Chondrocyte (in vitro differentiated cells): ENCODE results near the gene C14orf93. TPM values are rescaled to one million over a fixed set of nuclear protein-coding genes. Genes with fewer than 3 reads are reported as not detected.
"Not testable (repeated sequence)": the region's sequence is repeated elsewhere in the genome, so short reads cannot be mapped to it uniquely, and the experiment has no call there.

Experiments
- DNase-seq: peaks from one replicate; pipeline ENCODE4 v3.0.0; 2021; ENCODE audit warnings: mixed read lengths, low spot score
- H3K27ac Mint-ChIP-seq: one replicate; pipeline ENCODE4 v1.8.0; 2021; ENCODE audit warnings: mild to moderate bottlenecking, moderate library complexity, mixed read lengths; ENCODE audit not compliant: unreplicated experiment
- H3K27me3 Mint-ChIP-seq: 2 replicates; pipeline ENCODE4 v1.8.0; 2021; ENCODE audit warnings: low read depth, mixed read lengths
- H3K36me3 Mint-ChIP-seq: 2 replicates; pipeline ENCODE4 v1.8.0; 2021; ENCODE audit warnings: low read depth, mixed read lengths
- H3K4me1 Mint-ChIP-seq: 2 replicates; pipeline ENCODE4 v1.8.0; 2021; ENCODE audit warnings: low read depth, mild to moderate bottlenecking, mixed read lengths
- H3K4me3 Mint-ChIP-seq: one replicate; pipeline ENCODE4 v1.8.0; 2021; ENCODE audit warnings: mild to moderate bottlenecking, moderate library complexity, mixed read lengths; ENCODE audit not compliant: unreplicated experiment
- H3K9me3 Mint-ChIP-seq: 2 replicates; pipeline ENCODE4 v1.8.0; 2021; ENCODE audit warnings: low read depth, mixed read lengths
- CTCF ChIP-seq: fragments of 200-600 bp; sonication (generic); IDR thresholded peaks from 2 replicates; pipeline ENCODE4 v1.5.0; 2021; ENCODE audit warnings: antibody characterized with exemption, mild to moderate bottlenecking, moderate library complexity
- total RNA-seq: library from RNA; stranded (reverse); gene quantifications from 3 replicates; pipeline ENCODE4 v1.2.1, GENCODE V29; 2021

Gene C14orf93
- total RNA-seq, 1 donor from 2014 or later: 6.0 TPM

DNA sequence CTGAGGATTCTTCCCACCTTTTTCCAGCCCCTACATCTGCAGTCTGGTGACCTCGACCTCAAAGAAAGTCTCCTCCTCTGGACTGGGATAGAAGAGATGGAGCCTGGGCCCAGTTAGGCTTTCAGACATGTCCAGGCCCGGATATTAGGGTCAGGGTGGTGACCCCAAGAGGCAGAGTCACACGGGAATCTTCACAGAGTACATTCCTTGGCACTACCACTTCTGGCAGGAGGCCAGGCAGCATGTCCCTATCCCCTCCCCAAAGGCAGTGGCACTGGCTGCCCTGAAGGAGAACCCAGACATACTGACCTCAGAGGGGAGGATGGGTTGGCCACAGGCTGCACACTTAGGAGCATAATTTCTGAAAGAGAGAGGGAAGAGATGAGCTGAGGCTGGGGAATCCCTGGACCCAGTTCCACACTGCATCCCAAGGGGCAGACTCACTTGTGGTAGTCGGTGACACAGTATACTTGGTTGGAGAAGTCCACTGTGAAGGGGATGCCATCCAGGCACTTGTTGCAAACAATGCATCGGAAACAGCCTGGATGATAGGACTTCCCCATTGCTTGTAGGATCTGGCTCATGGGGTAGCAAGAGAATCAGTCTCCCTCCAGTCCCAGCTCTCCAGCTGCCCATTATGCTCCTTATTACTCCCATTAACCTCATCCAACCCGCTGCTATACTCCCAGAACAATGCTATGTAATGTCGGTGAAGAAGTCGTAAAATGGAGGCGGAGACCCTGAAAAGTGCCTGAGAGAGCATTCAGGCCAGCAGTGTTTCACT, 35.2 kb downstream of the C14orf93 start:
- Mint-ChIP-seq H3K36me3 (peaks cover 34% of the 10 kb centered on the region), H3K27ac (peak overlapping the region; percentile 91), H3K4me1 (peaks cover 69% of the 10 kb centered on the region), H3K4me3 (peak overlapping the region; percentile 50), H3K9me3 (no peaks in the 10 kb centered on the region), H3K27me3 (no peaks in the 10 kb centered on the region)
- no peak for DNase-seq
- TF ChIP-seq CTCF: no peak

DNA sequence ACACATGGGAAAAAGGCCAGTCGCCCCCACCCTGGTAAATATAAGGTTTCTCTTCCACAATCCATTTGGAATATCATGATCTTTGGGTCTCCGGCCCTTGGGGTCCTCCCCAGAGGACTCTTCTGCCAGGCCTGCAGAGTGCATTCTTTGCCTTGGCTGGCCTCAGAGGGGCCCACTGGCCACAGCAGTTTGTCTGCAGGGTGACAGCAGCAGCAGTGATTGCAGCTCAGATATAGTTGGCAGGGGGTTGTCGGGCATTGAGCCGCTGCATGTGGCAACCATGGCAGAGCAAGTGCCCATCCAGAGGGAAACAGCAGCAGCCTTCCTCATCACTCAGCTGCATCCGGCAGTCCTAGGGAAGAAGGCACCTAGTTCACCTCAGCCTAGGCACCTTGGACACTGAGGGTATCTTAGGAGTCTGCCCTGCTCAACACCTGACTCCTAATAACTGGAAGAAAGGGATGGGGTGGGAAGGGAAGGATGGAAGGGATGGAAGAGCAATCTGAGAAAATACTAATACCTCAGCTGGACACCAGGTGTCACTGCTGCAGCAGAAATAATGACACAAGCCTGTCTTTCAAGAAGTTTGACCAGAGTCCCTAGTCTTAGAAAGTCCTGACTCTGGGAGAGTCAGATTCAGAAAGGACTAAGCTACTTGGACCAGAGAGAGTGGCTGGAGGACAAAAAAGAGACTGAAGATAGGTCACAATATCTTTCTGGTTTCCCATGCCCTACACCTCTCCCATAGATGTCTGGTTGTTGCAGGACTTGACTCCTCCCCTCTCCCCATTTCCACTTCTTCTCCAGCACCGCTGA, 36.5 kb downstream of the C14orf93 start:
- TF ChIP-seq CTCF: peak; percentile 86
- Mint-ChIP-seq H3K9me3 (no peaks in the 10 kb centered on the region), H3K27me3 (no peaks in the 10 kb centered on the region), H3K36me3 (peaks cover 38% of the 10 kb centered on the region), H3K4me3 (peak overlapping the region; percentile 33), H3K27ac (peak overlapping the region; percentile 91), H3K4me1 (peaks cover 56% of the 10 kb centered on the region)
- DNase-seq: no peak

- no peaks in the 10 kb centered on the region for H3K27me3 Mint-ChIP-seq
- peaks cover 46% of the 10 kb centered on the region for H3K4me1 Mint-ChIP-seq
- TF ChIP-seq CTCF: no peak
- H3K4me3 Mint-ChIP-seq: no peak overlapping the region
- DNase-seq: no peak
- no peaks in the 10 kb centered on the region for H3K9me3 Mint-ChIP-seq
- peak overlapping the region; percentile 59 for H3K27ac Mint-ChIP-seq
- H3K36me3 Mint-ChIP-seq: peaks cover 38% of the 10 kb centered on the region
Observed at GRCh38 chr14:22972313-22972930, 37.5 kb downstream of the C14orf93 start.

DNA sequence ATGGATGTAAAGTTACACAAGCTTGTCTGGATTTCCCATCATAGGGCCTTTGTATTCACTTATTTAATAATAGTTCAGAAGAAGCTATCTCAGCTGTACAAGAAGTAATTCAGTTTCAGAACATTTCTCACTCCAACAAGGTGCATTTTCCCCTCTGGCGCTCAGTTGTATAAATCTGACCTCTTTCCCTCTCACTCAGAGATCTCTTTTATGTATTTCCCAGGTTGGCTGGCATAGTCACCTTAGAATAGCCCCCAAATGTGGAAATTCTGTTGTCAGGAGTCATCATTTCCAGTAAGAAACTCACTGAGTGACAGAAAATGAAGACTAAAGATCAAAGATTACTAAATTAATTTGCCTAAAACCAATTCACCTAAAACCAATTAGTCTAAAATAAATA, 38.8 kb downstream of the C14orf93 start:
- peaks cover 33% of the 10 kb centered on the region for H3K4me1 Mint-ChIP-seq
- no peak for DNase-seq
- H3K4me3 Mint-ChIP-seq: no peak overlapping the region
- H3K27ac Mint-ChIP-seq: peak overlapping the region; percentile 1
- H3K9me3 Mint-ChIP-seq: no peaks in the 10 kb centered on the region
- H3K36me3 Mint-ChIP-seq: peaks cover 35% of the 10 kb centered on the region
- no peak for TF ChIP-seq CTCF
- no peaks in the 10 kb centered on the region for H3K27me3 Mint-ChIP-seq

- TF ChIP-seq CTCF: no peak
- H3K9me3 Mint-ChIP-seq: no peaks in the 10 kb centered on the region
- peak overlapping the region; percentile 54 for H3K27ac Mint-ChIP-seq
- DNase-seq: no peak
- no peak overlapping the region for H3K4me3 Mint-ChIP-seq
- no peaks in the 10 kb centered on the region for H3K4me1 Mint-ChIP-seq
- H3K27me3 Mint-ChIP-seq: no peaks in the 10 kb centered on the region
- H3K36me3 Mint-ChIP-seq: peaks cover 10% of the 10 kb centered on the region
Observed at GRCh38 chr14:22966783-22967269, 43.1 kb downstream of the C14orf93 start.

GRCh38 chr14:22965916-22966782, 43.8 kb downstream of the C14orf93 start:
- H3K27me3 Mint-ChIP-seq, H3K4me3 Mint-ChIP-seq, H3K27ac Mint-ChIP-seq, H3K4me1 Mint-ChIP-seq, DNase-seq, H3K36me3 Mint-ChIP-seq, H3K9me3 Mint-ChIP-seq: not testable (repeated sequence)
